ENCODE measurements around the gene TMEM185B.

- TF ChIP-seq GATA2 (IDR thresholded peaks at IDR 0.05; ENCODE audit: low read depth, low read length) (no peak), GATA3 (IDR thresholded peaks at IDR 0.05; ENCODE audit: low read depth, low read length) (no peak)
Observed at GRCh38 chr2:120222186-120223033, 790 bp downstream of the TMEM185B start.

Data from SH-SY5Y (cell line).